PFSK-1 (cell line): ENCODE measurements around the gene NOXA1.

Experiments
- POLR2AphosphoS5 ChIP-seq: IDR thresholded peaks from 2 replicates; pipeline ENCODE4 v1.6.1; 2012; ENCODE audit warnings: low read depth, mild to moderate bottlenecking, control low read depth, low read length, moderate library complexity
- TAF1 ChIP-seq: IDR thresholded peaks from 2 replicates; pipeline ENCODE4 v1.6.1; 2012; ENCODE audit warnings: low read length, control low read depth, borderline replicate concordance; ENCODE audit not compliant: insufficient read depth

DNA sequence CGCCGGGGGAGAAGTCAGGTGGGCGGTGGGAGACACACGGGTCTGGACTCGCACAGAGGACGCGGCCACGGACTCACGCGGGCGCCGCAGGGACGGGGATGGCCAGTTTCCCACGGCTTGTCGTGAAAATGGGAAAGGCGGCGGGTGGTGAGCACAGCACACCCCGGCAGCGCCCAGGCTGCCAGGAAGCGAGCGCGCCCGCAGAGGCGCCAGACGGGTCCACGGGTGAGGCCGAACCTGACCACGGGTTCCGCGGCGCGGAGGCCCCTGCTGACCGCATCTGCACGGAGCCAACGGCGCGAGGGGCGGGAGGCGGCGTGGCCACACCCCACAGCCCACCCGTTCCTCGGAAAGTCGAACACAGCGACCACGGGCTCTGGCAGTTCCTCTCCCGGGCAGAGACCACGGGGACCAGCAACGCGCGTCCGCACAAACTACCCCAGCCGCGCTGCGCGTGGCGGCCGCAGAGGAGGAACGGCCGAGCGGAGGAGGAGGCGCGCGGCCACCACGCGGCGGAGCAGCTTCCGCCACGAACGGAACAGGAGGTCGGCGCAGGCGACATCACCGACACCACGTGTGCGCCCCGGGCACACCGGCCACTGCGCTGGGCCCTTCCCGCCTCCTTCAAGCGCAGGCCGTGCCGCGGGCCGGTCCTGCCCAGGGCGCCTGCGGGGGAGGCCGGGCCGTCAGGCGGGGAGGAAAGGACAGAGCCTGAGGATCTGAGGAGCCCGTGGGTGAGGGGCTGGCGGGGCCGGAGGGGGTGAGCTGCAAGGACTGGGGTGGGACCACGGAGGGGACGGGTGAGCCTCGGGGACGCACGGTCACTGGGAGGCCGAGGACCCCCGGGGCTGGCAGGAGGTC is 5.8 kb upstream of the NOXA1 start:
- TF ChIP-seq POLR2AphosphoS5 = no peak
- no peak for TF ChIP-seq TAF1
